ENCODE results near the gene PIGO. TPM values are rescaled to one million over a fixed set of nuclear protein-coding genes. Genes with fewer than 3 reads are reported as not detected.

Gene PIGO
- total and polyA plus RNA-seq, 4 experiments from 2014 or later: 17.9 to 29.7 (median 24.3) TPM

DNA sequence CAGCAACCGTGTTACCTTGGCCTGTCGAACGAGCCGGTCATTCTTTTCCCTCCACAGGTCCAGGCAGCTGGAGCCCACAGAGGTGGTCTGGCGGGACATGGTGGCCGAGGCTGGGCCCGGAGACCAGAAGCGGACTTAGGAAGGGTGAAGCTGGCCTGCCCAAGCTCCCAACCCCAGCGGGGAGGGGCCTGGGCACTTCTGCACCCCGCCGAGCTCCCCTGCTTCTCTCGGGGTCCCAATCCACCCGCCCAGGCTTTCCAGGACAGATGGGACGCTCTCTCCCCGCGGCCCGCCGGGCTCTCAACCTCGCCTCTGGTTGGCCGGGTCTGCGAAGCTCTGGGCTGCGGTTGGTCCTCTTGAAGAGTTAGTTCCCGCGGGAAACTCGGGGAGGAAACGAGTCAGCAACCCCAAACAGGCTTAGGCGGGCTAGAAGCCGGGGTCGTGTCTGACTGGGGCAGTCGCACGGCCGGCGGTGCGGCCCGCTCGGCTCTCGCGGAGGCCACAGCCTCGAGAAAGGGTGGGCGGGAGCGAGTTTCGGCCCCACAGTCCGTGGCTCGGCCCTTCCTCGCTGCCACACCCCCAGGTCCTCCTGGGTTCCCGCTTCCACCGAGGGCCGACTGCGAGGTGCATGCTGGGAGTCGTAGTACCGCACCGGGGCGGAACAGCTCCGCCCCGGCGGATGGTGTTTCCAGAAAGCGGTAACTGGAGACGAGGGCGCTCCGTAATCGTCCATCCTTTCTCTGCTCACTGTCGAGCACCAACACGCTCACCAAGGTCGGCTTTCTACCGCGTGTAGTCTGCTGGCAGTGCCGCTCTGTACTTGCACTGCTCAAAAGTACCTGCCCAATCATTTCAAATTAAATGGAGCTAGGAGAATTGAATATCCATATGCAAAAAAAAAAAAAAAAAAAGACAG is 16.7 kb downstream of the PIGO start, which contains the start of gene FANCG:
Gene FANCG (minus strand): TSS at position 517 of the 916 bp plus-strand sequence. CDS start 418 bp downstream, at position 99.
- POLR2A ChIA-PET (ENCODE audit: partially characterized antibody): interaction anchor here (0.7 to 7.5 kb wide), 10 partner anchors 10 to 442 kb away, joined by 3 to 102 read pairs (median 8); partner anchors contain the start of genes DNAJB5, PIGO, STOML2 and UNC13B
- Histone ChIP-seq H3K9me3 (ENCODE audit: control insufficient read depth in 1 of 2, low read length in 2 of 2) (no peaks in the 10 kb centered on the region), H3K27me3 (ENCODE audit: insufficient read depth, low read length) (no peaks in the 10 kb centered on the region), H3K4me1 (ENCODE audit: insufficient read depth, low read length) (peaks cover 14% of the 10 kb centered on the region), H3K27ac (ENCODE audit: low read depth, low read length) (peak within 1 kb of the TSS; percentile 66), H3K36me3 (ENCODE audit: insufficient read depth, low read length) (no peaks in the 10 kb centered on the region), H3K4me3 (ENCODE audit: low read length in 2 of 2) (peak within 1 kb of the TSS; percentile 91 to 95)
- peak; percentile 73 to 79 (median 77) for DNase-seq
- Mint-ChIP-seq H3K27ac (peak within 1 kb of the TSS; percentile 83 to 95 (median 92)), H3K36me3 (peaks cover 0 to 3% of the 10 kb centered on the region in 2 donors), H3K9me3 (no peaks in the 10 kb centered on the region), H3K27me3 (no peaks in the 10 kb centered on the region), H3K4me3 (peak within 1 kb of the TSS; percentile 92 to 97 (median 96)), H3K4me1 (peaks cover 15 to 41% (median 19%) of the 10 kb centered on the region in 4 donors)
- CTCF ChIA-PET (ENCODE audit: partially characterized antibody): interaction anchor here (0.5 to 7.5 kb wide), 10 partner anchors 8 to 519 kb away, joined by 3 to 111 read pairs (median 6); partner anchors contain the start of genes PIGO and STOML2
- intact Hi-C loops (cut with micrococcal nuclease): loop anchor here (1.0 to 10.0 kb wide), 6 partner anchors 7 to 735 kb away; partner anchors contain the start of genes CCL27, HINT2, PIGO and SPAG8

DNA sequence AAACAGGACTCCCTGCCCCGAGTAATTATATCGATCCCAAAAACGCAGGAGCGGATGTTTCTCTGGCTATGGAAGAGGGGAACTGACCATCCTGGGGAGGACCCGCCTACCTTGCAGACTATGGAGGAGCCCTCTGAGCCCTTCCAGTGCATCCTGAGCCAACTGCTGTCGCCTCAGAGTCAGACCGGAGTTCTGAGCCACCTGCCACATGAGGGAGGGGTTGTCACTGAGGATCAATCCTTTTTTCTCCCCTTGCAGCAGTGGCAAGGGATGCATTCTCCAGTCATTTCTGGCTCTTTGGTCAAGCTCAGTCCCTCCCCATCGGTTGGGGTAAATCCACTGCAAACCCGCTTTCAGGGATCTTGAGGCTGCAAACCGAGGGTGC is 17.4 kb downstream of the PIGO start:
- DNase-seq: no peak
- peak overlapping the region; percentile 66 for H3K27ac ChIP-seq (ENCODE audit: low read depth, low read length)
- no peaks in the 10 kb centered on the region for H3K9me3 ChIP-seq (ENCODE audit: control insufficient read depth in 1 of 2, low read length in 2 of 2)
- POLR2A ChIA-PET (ENCODE audit: partially characterized antibody): interaction anchor here (0.9 to 7.5 kb wide), 6 partner anchors 9 to 33 kb away, joined by 3 to 102 read pairs (median 30); partner anchors contain the start of genes PIGO, STOML2 and VCP
- Mint-ChIP-seq H3K27me3 (no peaks in the 10 kb centered on the region), H3K4me1 (peaks cover 15 to 41% (median 19%) of the 10 kb centered on the region in 4 donors), H3K27ac (peak overlapping the region; percentile 42 to 95 (median 83)), H3K36me3 (peaks cover 0 to 3% of the 10 kb centered on the region in 2 donors), H3K4me3 (peak overlapping the region; percentile 92 to 97 (median 96)), H3K9me3 (no peaks in the 10 kb centered on the region)
- no peaks in the 10 kb centered on the region for H3K36me3 ChIP-seq (ENCODE audit: insufficient read depth, low read length)
- CTCF ChIA-PET (ENCODE audit: partially characterized antibody): interaction anchor here (1.4 to 7.5 kb wide), 5 partner anchors 15 to 35 kb away, joined by 4 to 111 read pairs (median 9); partner anchors contain the start of genes PIGO and STOML2
- H3K4me3 ChIP-seq (ENCODE audit: low read length in 2 of 2): peak overlapping the region; percentile 91 to 95
- intact Hi-C loops (cut with micrococcal nuclease): loop anchor here (10.0 kb wide), 2 partner anchors 414 to 736 kb away; partner anchors contain the start of genes CCL27, HINT2 and SPAG8
- no peaks in the 10 kb centered on the region for H3K27me3 ChIP-seq (ENCODE audit: insufficient read depth, low read length)
- H3K4me1 ChIP-seq (ENCODE audit: insufficient read depth, low read length): peaks cover 14% of the 10 kb centered on the region

DNA sequence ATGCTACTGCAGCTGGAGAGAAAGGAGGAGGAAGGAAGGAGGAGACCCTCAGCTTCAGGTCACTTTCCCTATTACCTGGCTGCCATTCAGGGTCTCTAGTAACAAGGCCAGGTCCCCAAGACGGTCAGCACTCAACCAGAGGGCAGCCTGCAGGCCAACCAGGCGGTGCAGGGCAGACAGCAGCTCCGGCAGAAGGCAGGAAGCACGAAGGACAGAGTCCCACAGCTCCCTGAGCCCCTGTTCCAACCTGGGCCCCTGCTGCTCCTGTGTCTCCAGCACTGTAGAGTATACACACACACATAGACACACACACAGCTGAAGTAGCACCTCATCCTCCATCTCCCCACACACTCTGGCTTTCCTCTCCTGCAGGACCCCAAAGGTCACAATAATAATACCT is 18.3 kb downstream of the PIGO start:
- intact Hi-C loops (cut with micrococcal nuclease): loop anchor here (10.0 kb wide), 2 partner anchors 413 to 737 kb away; partner anchors contain the start of genes CCL27, HINT2 and SPAG8
- DNase-seq: no peak
- no peaks in the 10 kb centered on the region for H3K36me3 ChIP-seq (ENCODE audit: insufficient read depth, low read length)
- H3K9me3 ChIP-seq (ENCODE audit: control insufficient read depth in 1 of 2, low read length in 2 of 2): no peaks in the 10 kb centered on the region
- Mint-ChIP-seq H3K36me3 (peaks cover 0 to 3% of the 10 kb centered on the region in 2 donors), H3K27me3 (no peaks in the 10 kb centered on the region), H3K9me3 (no peaks in the 10 kb centered on the region), H3K27ac (peak overlapping the region in 2 of 7 donors; percentile 82 to 83), H3K4me1 (peaks cover 17 to 42% (median 21%) of the 10 kb centered on the region in 4 donors), H3K4me3 (peak overlapping the region in 7 of 8 donors; percentile 49 to 97 (median 94))
- no peak overlapping the region for H3K27ac ChIP-seq (ENCODE audit: low read depth, low read length)
- ChIA-PET POLR2A (ENCODE audit: partially characterized antibody) (interaction anchor here (0.7 to 7.5 kb wide), 4 partner anchors 16 to 34 kb away, joined by 3 to 102 read pairs (median 30); partner anchors contain the start of genes PIGO and STOML2), CTCF (ENCODE audit: partially characterized antibody) (interaction anchor here (0.6 to 7.5 kb wide), 5 partner anchors 16 to 1369 kb away, joined by 3 to 111 read pairs (median 6); partner anchors contain the start of gene PIGO)
- H3K27me3 ChIP-seq (ENCODE audit: insufficient read depth, low read length): no peaks in the 10 kb centered on the region
- no peak overlapping the region for H3K4me3 ChIP-seq (ENCODE audit: low read length in 2 of 2)
- peaks cover 19% of the 10 kb centered on the region for H3K4me1 ChIP-seq (ENCODE audit: insufficient read depth, low read length)

DNA sequence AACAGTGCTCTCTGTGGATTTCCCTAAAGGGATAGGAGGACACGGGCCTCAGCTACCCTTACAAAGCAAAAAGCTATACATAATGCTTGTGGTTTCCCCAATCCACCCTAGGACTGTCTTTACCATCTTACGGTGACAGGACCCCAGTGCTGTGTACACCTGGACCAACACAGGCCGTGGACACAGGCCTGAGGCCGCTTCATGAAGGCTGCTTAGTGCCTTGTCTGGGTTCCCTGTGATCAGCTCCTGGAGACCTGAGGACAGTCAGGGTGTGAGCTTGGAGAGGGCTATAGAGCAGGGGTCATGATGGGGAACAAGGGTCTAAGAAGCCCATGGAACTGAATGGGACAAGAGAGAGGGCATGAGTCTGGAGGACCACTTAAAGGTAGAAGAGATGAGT is 19.5 kb downstream of the PIGO start:
- ChIA-PET CTCF (ENCODE audit: partially characterized antibody) (interaction anchor here (0.9 to 7.5 kb wide), 6 partner anchors 18 to 177 kb away, joined by 3 to 111 read pairs (median 3); partner anchors contain the start of genes PIGO and STOML2), POLR2A (ENCODE audit: partially characterized antibody) (interaction anchor here (7.5 kb wide), 1 partner anchor 17 kb away, joined by 102 read pairs; the partner anchor contains the start of gene PIGO)
- H3K9me3 Mint-ChIP-seq: no peaks in the 10 kb centered on the region
- H3K4me3 ChIP-seq (ENCODE audit: low read length in 2 of 2): no peak overlapping the region
- peaks cover 22 to 49% (median 27%) of the 10 kb centered on the region in 4 donors for H3K4me1 Mint-ChIP-seq
- H3K9me3 ChIP-seq (ENCODE audit: control insufficient read depth in 1 of 2, low read length in 2 of 2): no peaks in the 10 kb centered on the region
- DNase-seq: no peak
- no peaks in the 10 kb centered on the region for H3K27me3 Mint-ChIP-seq
- no peaks in the 10 kb centered on the region for H3K27me3 ChIP-seq (ENCODE audit: insufficient read depth, low read length)
- H3K4me3 Mint-ChIP-seq: peak overlapping the region in 2 of 8 donors; percentile 20 to 64
- intact Hi-C loops (cut with micrococcal nuclease): loop anchor here (10.0 kb wide), 2 partner anchors 412 to 738 kb away; partner anchors contain the start of genes CCL27, HINT2 and SPAG8
- peaks cover 22% of the 10 kb centered on the region for H3K4me1 ChIP-seq (ENCODE audit: insufficient read depth, low read length)
- H3K27ac Mint-ChIP-seq: peak overlapping the region in 1 of 7 donors; percentile 35
- H3K27ac ChIP-seq (ENCODE audit: low read depth, low read length): no peak overlapping the region
- no peaks in the 10 kb centered on the region for H3K36me3 ChIP-seq (ENCODE audit: insufficient read depth, low read length)
- H3K36me3 Mint-ChIP-seq: peaks cover 0 to 3% of the 10 kb centered on the region in 2 donors

DNA sequence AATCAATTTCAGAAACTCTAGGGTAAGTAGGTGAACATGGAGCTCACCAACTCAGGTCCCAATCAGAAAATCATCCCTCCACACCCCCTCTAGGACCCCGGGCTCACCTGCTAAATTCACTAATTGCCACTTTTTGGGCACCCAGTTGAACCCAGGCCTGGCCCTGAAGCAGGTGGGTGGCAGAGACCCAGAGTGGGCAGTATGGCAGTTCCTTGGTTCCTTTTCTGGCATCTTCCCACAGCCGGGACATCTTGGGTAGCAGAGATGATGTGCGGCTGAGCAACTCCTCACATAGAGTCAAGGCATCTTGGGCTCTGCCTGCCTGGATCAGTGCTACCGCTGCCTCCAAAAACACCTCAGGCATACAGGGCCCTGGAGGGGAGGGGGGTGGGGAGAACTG is 21.0 kb downstream of the PIGO start:
- H3K4me3 ChIP-seq (ENCODE audit: low read length in 2 of 2): no peak overlapping the region
- CTCF ChIA-PET (ENCODE audit: partially characterized antibody): interaction anchor here (0.7 kb wide), 1 partner anchor 21 kb away, joined by 4 read pairs; the partner anchor contains the start of gene PIGO
- H3K36me3 Mint-ChIP-seq: peaks cover 0 to 11% of the 10 kb centered on the region in 2 donors

DNA sequence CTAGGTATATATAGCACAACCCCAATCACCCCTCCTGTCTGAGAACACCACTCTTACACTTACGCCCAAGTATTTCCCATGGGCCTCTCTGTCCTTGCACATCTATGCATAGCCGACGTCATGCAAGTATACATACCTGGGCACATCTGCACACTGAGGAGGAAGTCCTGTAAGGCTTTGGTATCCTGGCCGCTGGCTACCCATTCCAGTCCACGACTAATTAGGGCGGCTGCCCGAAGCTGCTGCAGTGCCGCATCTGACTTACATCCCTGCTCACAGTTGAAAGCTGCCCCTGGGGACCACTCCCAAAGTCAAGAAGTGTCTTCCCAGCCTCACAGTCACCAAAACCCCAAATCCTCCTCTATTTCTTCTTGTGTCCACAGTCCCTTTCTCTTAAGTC is 21.6 kb downstream of the PIGO start:
- no peaks in the 10 kb centered on the region for H3K36me3 ChIP-seq (ENCODE audit: insufficient read depth, low read length)
- no peaks in the 10 kb centered on the region for H3K9me3 ChIP-seq (ENCODE audit: control insufficient read depth in 1 of 2, low read length in 2 of 2)
- H3K4me3 Mint-ChIP-seq: no peak overlapping the region
- H3K4me3 ChIP-seq (ENCODE audit: low read length in 2 of 2): no peak overlapping the region
- intact Hi-C loops (cut with micrococcal nuclease): loop anchor here (10.0 kb wide), 2 partner anchors 410 to 740 kb away; partner anchors contain the start of genes CCL27, HINT2 and SPAG8
- H3K27ac Mint-ChIP-seq: peak overlapping the region in 1 of 7 donors; percentile 14
- H3K4me1 Mint-ChIP-seq: peaks cover 28 to 59% (median 38%) of the 10 kb centered on the region in 4 donors
- POLR2A ChIA-PET (ENCODE audit: partially characterized antibody): no interaction called here
- H3K4me1 ChIP-seq (ENCODE audit: insufficient read depth, low read length): peaks cover 39% of the 10 kb centered on the region
- CTCF ChIA-PET (ENCODE audit: partially characterized antibody): no interaction called here
- no peaks in the 10 kb centered on the region for H3K27me3 Mint-ChIP-seq
- H3K36me3 Mint-ChIP-seq: peaks cover 0 to 9% of the 10 kb centered on the region in 2 donors
- no peaks in the 10 kb centered on the region for H3K9me3 Mint-ChIP-seq
- H3K27ac ChIP-seq (ENCODE audit: low read depth, low read length): no peak overlapping the region
- H3K27me3 ChIP-seq (ENCODE audit: insufficient read depth, low read length): no peaks in the 10 kb centered on the region
- DNase-seq: no peak

More for the DNA sequence above, 21.0 kb downstream of the PIGO start:
- H3K4me1 ChIP-seq (ENCODE audit: insufficient read depth, low read length): peaks cover 34% of the 10 kb centered on the region
- intact Hi-C loops (cut with micrococcal nuclease): loop anchor here (10.0 kb wide), 2 partner anchors 411 to 739 kb away; partner anchors contain the start of genes CCL27, HINT2 and SPAG8
- H3K27me3 Mint-ChIP-seq: no peaks in the 10 kb centered on the region
- H3K9me3 ChIP-seq (ENCODE audit: control insufficient read depth in 1 of 2, low read length in 2 of 2): no peaks in the 10 kb centered on the region
- H3K4me3 Mint-ChIP-seq: no peak overlapping the region
- POLR2A ChIA-PET (ENCODE audit: partially characterized antibody): no interaction called here
- H3K4me1 Mint-ChIP-seq: peaks cover 28 to 59% (median 37%) of the 10 kb centered on the region in 4 donors
- no peaks in the 10 kb centered on the region for H3K27me3 ChIP-seq (ENCODE audit: insufficient read depth, low read length)
- peak overlapping the region in 1 of 7 donors; percentile 48 for H3K27ac Mint-ChIP-seq
- no peak overlapping the region for H3K27ac ChIP-seq (ENCODE audit: low read depth, low read length)
- no peaks in the 10 kb centered on the region for H3K36me3 ChIP-seq (ENCODE audit: insufficient read depth, low read length)
- no peaks in the 10 kb centered on the region for H3K9me3 Mint-ChIP-seq
- DNase-seq: no peak

Data from CD4-positive, alpha-beta memory T cell (primary cell).